H1 (cell line): Measurements from ENCODE around the gene SYT2.

Source experiments
- CTCF ChIP-seq, 3 experiments: IDR thresholded peaks; 1 replicate in 2 of 3; 2 replicates in 1 of 3; pipeline versions ENCODE4 v1.5.1 to v1.6.1; 2011; ENCODE audit warnings: low read length in 3 of 3, mild to moderate bottlenecking in 3 of 3, inconsistent platforms in 2 of 3, low read depth in 1 of 3, moderate library complexity in 1 of 3; ENCODE audit not compliant: insufficient read depth in 1 of 3; ENCODE audit errors: control extremely low read depth in 1 of 3
- EGR1 ChIP-seq: IDR thresholded peaks from 2 replicates; pipeline ENCODE4 v1.6.1; 2011; ENCODE audit warnings: low read depth, low read length, borderline replicate concordance
- TAF1 ChIP-seq: IDR thresholded peaks from 2 replicates; pipeline ENCODE4 v1.6.1; 2011; ENCODE audit warnings: mild to moderate bottlenecking, low read depth, low read length

GRCh38 chr1:202704601-202705000, 5.7 kb downstream of the SYT2 start:
- TF ChIP-seq CTCF (IDR thresholded peaks at IDR 0.05; ENCODE audit: control extremely low read depth in 1 of 3, insufficient read depth in 1 of 3, low read depth in 1 of 3, low read length in 3 of 3) (no peak), TAF1 (no peak), EGR1 (no peak)
